ENCODE results near the gene SLC39A6. TPM values are rescaled to one million over a fixed set of nuclear protein-coding genes. Genes with fewer than 3 reads are reported as not detected.
"Not testable (repeated sequence)": the region's sequence is repeated elsewhere in the genome, so short reads cannot be mapped to it uniquely, and the experiment has no call there.

Gene SLC39A6
- total RNA-seq, 3 donors from 2014 or later (not counting 1 experiment from before 2014, with no cell fraction given): 15.2 to 18.8 (median 18.1) TPM

DNA sequence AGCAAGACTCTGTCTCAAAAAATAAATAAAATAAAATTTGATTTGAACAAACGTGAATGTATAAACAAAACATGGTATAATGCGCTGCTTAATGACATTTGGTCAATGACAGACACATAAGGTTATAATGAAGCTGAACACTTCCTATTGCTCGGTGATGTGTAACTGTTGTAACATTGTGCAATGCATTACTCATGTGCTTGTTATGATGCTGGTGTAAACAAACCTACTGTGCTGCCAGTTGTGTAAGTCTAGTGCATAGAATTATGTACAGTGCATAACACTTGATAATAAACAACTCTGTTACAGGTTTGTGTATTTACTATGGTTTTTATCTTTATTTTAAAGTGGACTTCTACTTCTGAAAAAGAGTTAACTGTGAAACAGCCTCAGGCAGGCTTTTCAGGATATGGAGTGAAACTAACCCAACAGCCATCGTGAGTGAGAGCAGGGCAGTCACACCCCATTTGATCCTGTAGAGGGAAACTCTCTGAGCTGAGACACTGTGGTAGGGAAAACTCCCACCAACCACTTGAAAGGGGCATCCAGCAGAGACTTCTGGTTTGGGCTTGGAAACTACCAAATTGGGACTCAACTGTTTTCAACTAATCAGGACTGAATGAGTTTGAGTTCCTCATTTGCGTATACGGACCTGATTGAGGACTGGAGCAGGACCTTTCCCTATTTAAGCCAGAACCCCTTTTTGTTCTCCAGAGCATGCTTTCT is 53.1 kb downstream of the SLC39A6 start:
- Histone ChIP-seq H3K9me3 (ENCODE audit: control insufficient read depth, insufficient read depth, low read length) (no peaks in the 10 kb centered on the region), H3K4me1 (ENCODE audit: control insufficient read depth, insufficient read depth, low read length) (no peaks in the 10 kb centered on the region), H3K27me3 (ENCODE audit: control insufficient read depth, insufficient read depth, low read length) (peaks cover 2% of the 10 kb centered on the region), H3K27ac (ENCODE audit: low read length) (no peak overlapping the region), H3K4me3 (ENCODE audit: low read length) (no peak overlapping the region), H3K36me3 (ENCODE audit: control insufficient read depth, insufficient read depth, low read length) (no peaks in the 10 kb centered on the region)
- TF ChIP-seq, protein P1, sequence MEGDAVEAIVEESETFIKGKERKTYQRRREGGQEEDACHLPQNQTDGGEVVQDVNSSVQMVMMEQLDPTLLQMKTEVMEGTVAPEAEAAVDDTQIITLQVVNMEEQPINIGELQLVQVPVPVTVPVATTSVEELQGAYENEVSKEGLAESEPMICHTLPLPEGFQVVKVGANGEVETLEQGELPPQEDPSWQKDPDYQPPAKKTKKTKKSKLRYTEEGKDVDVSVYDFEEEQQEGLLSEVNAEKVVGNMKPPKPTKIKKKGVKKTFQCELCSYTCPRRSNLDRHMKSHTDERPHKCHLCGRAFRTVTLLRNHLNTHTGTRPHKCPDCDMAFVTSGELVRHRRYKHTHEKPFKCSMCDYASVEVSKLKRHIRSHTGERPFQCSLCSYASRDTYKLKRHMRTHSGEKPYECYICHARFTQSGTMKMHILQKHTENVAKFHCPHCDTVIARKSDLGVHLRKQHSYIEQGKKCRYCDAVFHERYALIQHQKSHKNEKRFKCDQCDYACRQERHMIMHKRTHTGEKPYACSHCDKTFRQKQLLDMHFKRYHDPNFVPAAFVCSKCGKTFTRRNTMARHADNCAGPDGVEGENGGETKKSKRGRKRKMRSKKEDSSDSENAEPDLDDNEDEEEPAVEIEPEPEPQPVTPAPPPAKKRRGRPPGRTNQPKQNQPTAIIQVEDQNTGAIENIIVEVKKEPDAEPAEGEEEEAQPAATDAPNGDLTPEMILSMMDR (IDR thresholded peaks at IDR 0.05): no peak
- DNase-seq (peak in 1 of 2 donors; percentile 12), ATAC-seq (peak in 1 of 3 donors; percentile 48)
- peaks cover 20 to 37% of the 10 kb centered on the region in 2 donors for H3K27me3 Mint-ChIP-seq (ENCODE audit: low read depth in 2 of 2)
- intact Hi-C loops (cut with micrococcal nuclease): no loop called here
- no peak overlapping the region for H3K4me3 Mint-ChIP-seq
- peaks cover 2 to 5% of the 10 kb centered on the region in 2 donors for H3K9me3 Mint-ChIP-seq
- no peaks in the 10 kb centered on the region for H3K4me1 Mint-ChIP-seq
- no peak overlapping the region for H3K27ac Mint-ChIP-seq
- H3K36me3 Mint-ChIP-seq: peaks cover 8% of the 10 kb centered on the region
- 81% methylated on average over 6 of the region's 6 CpGs for WGBS (ENCODE audit: insufficient coverage)

DNA sequence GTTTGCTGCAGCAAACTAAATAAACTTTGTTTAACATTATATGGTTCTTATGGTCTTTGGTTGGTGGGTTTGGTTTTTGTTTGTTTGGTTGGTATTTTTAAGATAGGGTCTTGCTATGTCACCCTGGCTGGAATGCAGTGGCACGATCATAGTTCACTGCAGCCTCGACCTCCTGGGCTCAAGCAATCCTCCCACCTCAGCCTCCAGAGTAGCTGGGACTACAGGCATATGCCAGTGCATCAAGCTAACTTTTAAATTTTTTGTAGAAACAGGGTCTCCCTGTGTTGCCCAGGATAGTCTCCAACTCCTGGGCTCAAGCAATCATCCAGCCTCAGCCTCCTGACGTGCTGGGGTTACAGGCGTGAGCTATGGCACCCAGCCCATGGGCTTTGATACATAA is 54.7 kb downstream of the SLC39A6 start:
- Histone ChIP-seq H3K4me1 (ENCODE audit: control insufficient read depth, insufficient read depth, low read length) (no peaks in the 10 kb centered on the region), H3K27me3 (ENCODE audit: control insufficient read depth, insufficient read depth, low read length) (peaks cover 2% of the 10 kb centered on the region), H3K36me3 (ENCODE audit: control insufficient read depth, insufficient read depth, low read length) (no peaks in the 10 kb centered on the region), H3K9me3 (ENCODE audit: control insufficient read depth, insufficient read depth, low read length) (no peaks in the 10 kb centered on the region), H3K4me3 (ENCODE audit: low read length) (no peak overlapping the region), H3K27ac (ENCODE audit: low read length) (no peak overlapping the region)
- WGBS (ENCODE audit: insufficient coverage): 92% methylated on average over 4 of the region's 4 CpGs
- H3K4me1 Mint-ChIP-seq: no peaks in the 10 kb centered on the region
- no peaks in the 10 kb centered on the region for H3K36me3 Mint-ChIP-seq
- ATAC-seq: no peak
- no peak overlapping the region for H3K27ac Mint-ChIP-seq
- intact Hi-C loops (cut with micrococcal nuclease): no loop called here
- DNase-seq: no peak
- TF ChIP-seq, protein P1 (IDR thresholded peaks at IDR 0.05): no peak
- peaks cover 18 to 23% of the 10 kb centered on the region in 2 donors for H3K27me3 Mint-ChIP-seq (ENCODE audit: low read depth in 2 of 2)
- H3K4me3 Mint-ChIP-seq: no peak overlapping the region
- H3K9me3 Mint-ChIP-seq: no peaks in the 10 kb centered on the region

DNA sequence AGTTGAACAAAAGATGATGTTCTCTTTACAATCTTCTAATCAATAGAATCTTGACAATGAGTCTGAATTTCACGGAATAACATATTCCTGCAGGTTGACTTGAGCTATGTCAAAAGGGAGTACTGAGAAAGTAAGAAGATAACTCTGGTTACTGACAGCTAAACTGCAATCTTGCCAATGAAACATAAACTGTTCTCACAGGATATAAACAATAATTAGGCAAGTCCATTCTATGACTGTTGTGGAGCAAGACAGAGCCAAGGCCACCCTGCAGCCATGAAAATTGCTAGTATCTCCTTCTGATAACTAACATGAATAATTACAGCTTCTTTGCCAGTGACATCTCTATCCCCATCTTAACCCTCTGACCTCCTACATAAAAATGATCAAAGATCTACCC is 55.5 kb downstream of the SLC39A6 start:
- H3K27me3 ChIP-seq (ENCODE audit: control insufficient read depth, insufficient read depth, low read length): peaks cover 2% of the 10 kb centered on the region
- intact Hi-C loops (cut with micrococcal nuclease): no loop called here
- WGBS (ENCODE audit: insufficient coverage): no CpG with 5 or more reads among the region's 1 CpG
- no peak overlapping the region for H3K4me3 ChIP-seq (ENCODE audit: low read length)
- DNase-seq (no peak), ATAC-seq (no peak)
- Mint-ChIP-seq H3K27ac (no peak overlapping the region), H3K4me1 (no peaks in the 10 kb centered on the region), H3K4me3 (no peak overlapping the region), H3K27me3 (ENCODE audit: low read depth in 2 of 2) (peaks cover 13 to 19% of the 10 kb centered on the region in 2 donors), H3K36me3 (no peaks in the 10 kb centered on the region), H3K9me3 (no peaks in the 10 kb centered on the region)
- H3K9me3 ChIP-seq (ENCODE audit: control insufficient read depth, insufficient read depth, low read length): no peaks in the 10 kb centered on the region
- TF ChIP-seq, protein P1 (IDR thresholded peaks at IDR 0.05): no peak
- H3K27ac ChIP-seq (ENCODE audit: low read length): no peak overlapping the region
- H3K4me1 ChIP-seq (ENCODE audit: control insufficient read depth, insufficient read depth, low read length): no peaks in the 10 kb centered on the region
- no peaks in the 10 kb centered on the region for H3K36me3 ChIP-seq (ENCODE audit: control insufficient read depth, insufficient read depth, low read length)

DNA sequence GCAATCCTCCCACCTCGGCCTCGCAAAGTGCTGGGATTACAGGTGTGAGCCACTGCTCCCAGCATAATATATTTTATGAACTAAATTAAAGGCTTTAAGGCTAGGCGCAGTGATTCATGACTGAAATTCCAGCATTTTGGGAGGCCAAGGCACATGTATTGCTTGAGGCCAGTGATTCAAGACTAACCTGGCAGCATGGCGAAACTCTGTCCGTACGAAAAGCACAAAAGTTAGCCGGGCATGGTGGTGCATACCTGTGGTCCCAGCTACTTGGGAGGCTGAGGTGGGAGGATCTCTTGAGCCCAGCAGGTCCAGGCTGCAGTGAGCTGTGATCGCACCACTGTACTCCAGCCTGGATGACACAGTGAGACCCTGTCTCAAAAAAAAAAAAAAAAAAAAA is 56.7 kb downstream of the SLC39A6 start:
- H3K36me3 ChIP-seq (ENCODE audit: control insufficient read depth, insufficient read depth, low read length); H3K27ac ChIP-seq (ENCODE audit: low read length); H3K4me1 Mint-ChIP-seq; H3K9me3 ChIP-seq (ENCODE audit: control insufficient read depth, insufficient read depth, low read length); DNase-seq; H3K27ac Mint-ChIP-seq; H3K4me1 ChIP-seq (ENCODE audit: control insufficient read depth, insufficient read depth, low read length); H3K4me3 Mint-ChIP-seq; H3K27me3 ChIP-seq (ENCODE audit: control insufficient read depth, insufficient read depth, low read length); H3K36me3 Mint-ChIP-seq; ATAC-seq; H3K4me3 ChIP-seq (ENCODE audit: low read length); H3K9me3 Mint-ChIP-seq; intact Hi-C loops (cut with micrococcal nuclease): not testable (repeated sequence)
- H3K27me3 Mint-ChIP-seq (ENCODE audit: low read depth in 2 of 2): peaks cover 13 to 18% of the 10 kb centered on the region in 2 donors
- WGBS (ENCODE audit: insufficient coverage): 98% methylated on average over 7 of the region's 8 CpGs
